Urinary bladder (tissue), 4 donors: Measurements from ENCODE around the gene PRPF6. TPM values are rescaled to one million over a fixed set of nuclear protein-coding genes. Genes with fewer than 3 reads are reported as not detected.

ENCODE experiments used
- DNase-seq: peaks from one replicate; pipeline ENCODE4 v3.0.0-alpha.2; 2015; ENCODE audit errors: extremely low spot score
- H3K27ac ChIP-seq: one replicate; pipeline ENCODE4 v1.5.1; 2013; ENCODE audit warnings: low read depth, mild to moderate bottlenecking, moderate library complexity
- H3K36me3 ChIP-seq: one replicate; pipeline ENCODE4 v1.6.1; 2013; ENCODE audit warnings: mild to moderate bottlenecking, moderate library complexity; ENCODE audit not compliant: insufficient read depth
- H3K4me1 ChIP-seq: one replicate; pipeline ENCODE4 v1.6.1; 2013; ENCODE audit warnings: mild to moderate bottlenecking, moderate library complexity; ENCODE audit not compliant: insufficient read depth
- H3K4me3 ChIP-seq: one replicate; pipeline ENCODE4 v1.5.1; 2013; ENCODE audit warnings: low read depth, low read length
- WGBS: extraction: QIAGEN DNeasy Blood & Tissue Kit; methylation state at CpG from one replicate; pipeline ENCODE4 v1.1.7; 2013; 5-methylcytosine and 5-hydroxymethylcytosine counted together
- polyA plus RNA-seq: library from polyadenylated mRNA; stranded (reverse); fragments of 200-250 nt; gene quantifications from one replicate; pipeline ENCODE4 v1.2.3, GENCODE V29; 2013
- total RNA-seq: library from RNA; depleted of rRNA; stranded (reverse); fragments of >200 nt; gene quantifications from one replicate; pipeline ENCODE4 v1.2.3, GENCODE V29; 2014
- donor health status: healthy with polysubstance abuse.
- donor health status: healthy.

Gene PRPF6
- total and polyA plus RNA-seq, 2 donors: 44.1 to 71.8 TPM

GRCh38 chr20:64068386-64069208, 87.7 kb downstream of the PRPF6 start:
- Histone ChIP-seq H3K4me1 (no peaks in the 10 kb centered on the region), H3K27ac (no peak overlapping the region), H3K4me3 (no peak overlapping the region), H3K36me3 (no peaks in the 10 kb centered on the region)
- 77% methylated on average over 12 of the region's 12 CpGs for WGBS
- no peak for DNase-seq

GRCh38 chr20:64069209-64069613, 88.3 kb downstream of the PRPF6 start:
- H3K4me1 ChIP-seq: no peaks in the 10 kb centered on the region

GRCh38 chr20:64069614-64070243, 88.8 kb downstream of the PRPF6 start:
- WGBS: 56% methylated on average over 14 of the region's 14 CpGs
- no peaks in the 10 kb centered on the region for H3K36me3 ChIP-seq
- no peak overlapping the region for H3K27ac ChIP-seq

More at GRCh38 chr20:64069209-64069613, 88.3 kb downstream of the PRPF6 start:
- WGBS: 90% methylated on average over 20 of the region's 20 CpGs
- H3K36me3 ChIP-seq: no peaks in the 10 kb centered on the region
- no peak for DNase-seq
- H3K4me3 ChIP-seq: no peak overlapping the region
- H3K27ac ChIP-seq: no peak overlapping the region

GRCh38 chr20:64070244-64070993, 89.5 kb downstream of the PRPF6 start:
- H3K27ac ChIP-seq: no peak overlapping the region
- no peak for DNase-seq
- 93% methylated on average over 31 of the region's 31 CpGs for WGBS
- H3K36me3 ChIP-seq: no peaks in the 10 kb centered on the region
- no peak overlapping the region for H3K4me3 ChIP-seq
- H3K4me1 ChIP-seq: no peaks in the 10 kb centered on the region

More at GRCh38 chr20:64069614-64070243, 88.8 kb downstream of the PRPF6 start:
- DNase-seq: no peak
- Histone ChIP-seq H3K4me1 (no peaks in the 10 kb centered on the region), H3K4me3 (no peak overlapping the region)

GRCh38 chr20:64071341-64072332, 90.7 kb downstream of the PRPF6 start:
- H3K36me3 ChIP-seq: no peaks in the 10 kb centered on the region
- H3K4me1 ChIP-seq: no peaks in the 10 kb centered on the region
- no peak overlapping the region for H3K27ac ChIP-seq
- DNase-seq: no peak
- 88% methylated on average over 30 of the region's 30 CpGs for WGBS
- H3K4me3 ChIP-seq: no peak overlapping the region

GRCh38 chr20:64072498-64073063, 91.6 kb downstream of the PRPF6 start:
- Histone ChIP-seq H3K4me3 (no peak overlapping the region), H3K27ac (no peak overlapping the region), H3K4me1 (no peaks in the 10 kb centered on the region), H3K36me3 (no peaks in the 10 kb centered on the region)
- WGBS: 84% methylated on average over 14 of the region's 14 CpGs
- DNase-seq: no peak

- Histone ChIP-seq H3K36me3 (no peaks in the 10 kb centered on the region), H3K4me3 (no peak overlapping the region), H3K4me1 (peaks cover under 1% of the 10 kb centered on the region), H3K27ac (no peak overlapping the region)
- 91% methylated on average over 37 of the region's 37 CpGs for WGBS
- DNase-seq: no peak
Observed at GRCh38 chr20:64073476-64074183, 92.7 kb downstream of the PRPF6 start.

GRCh38 chr20:64074184-64074789, 93.4 kb downstream of the PRPF6 start:
- no peak overlapping the region for H3K4me3 ChIP-seq
- H3K36me3 ChIP-seq: no peaks in the 10 kb centered on the region
- WGBS: 89% methylated on average over 28 of the region's 28 CpGs
- DNase-seq: no peak
- H3K4me1 ChIP-seq: peaks cover 2% of the 10 kb centered on the region
- H3K27ac ChIP-seq: no peak overlapping the region

- 92% methylated on average over 8 of the region's 8 CpGs for WGBS
- Histone ChIP-seq H3K36me3 (no peaks in the 10 kb centered on the region), H3K4me1 (peaks cover 2% of the 10 kb centered on the region), H3K4me3 (no peak overlapping the region), H3K27ac (no peak overlapping the region)
- DNase-seq: no peak
Observed at GRCh38 chr20:64074963-64075362, 94.0 kb downstream of the PRPF6 start.

GRCh38 chr20:64075556-64075955, 94.6 kb downstream of the PRPF6 start:
- 92% methylated on average over 12 of the region's 12 CpGs for WGBS
- H3K36me3 ChIP-seq: no peaks in the 10 kb centered on the region
- no peak overlapping the region for H3K4me3 ChIP-seq
- no peak overlapping the region for H3K27ac ChIP-seq
- peaks cover 2% of the 10 kb centered on the region for H3K4me1 ChIP-seq
- DNase-seq: no peak

GRCh38 chr20:64076061-64076997, 95.4 kb downstream of the PRPF6 start:
- H3K27ac ChIP-seq: no peak overlapping the region
- WGBS: 94% methylated on average over 20 of the region's 22 CpGs
- H3K36me3 ChIP-seq: no peaks in the 10 kb centered on the region
- H3K4me3 ChIP-seq: no peak overlapping the region
- no peak for DNase-seq
- H3K4me1 ChIP-seq: peaks cover 2% of the 10 kb centered on the region
